ENCODE data around the gene TMEM183A.
A peak's percentile ranks its signal among the peaks of the same experiment; 100 is the strongest.

TMEM183A gene

DNA sequence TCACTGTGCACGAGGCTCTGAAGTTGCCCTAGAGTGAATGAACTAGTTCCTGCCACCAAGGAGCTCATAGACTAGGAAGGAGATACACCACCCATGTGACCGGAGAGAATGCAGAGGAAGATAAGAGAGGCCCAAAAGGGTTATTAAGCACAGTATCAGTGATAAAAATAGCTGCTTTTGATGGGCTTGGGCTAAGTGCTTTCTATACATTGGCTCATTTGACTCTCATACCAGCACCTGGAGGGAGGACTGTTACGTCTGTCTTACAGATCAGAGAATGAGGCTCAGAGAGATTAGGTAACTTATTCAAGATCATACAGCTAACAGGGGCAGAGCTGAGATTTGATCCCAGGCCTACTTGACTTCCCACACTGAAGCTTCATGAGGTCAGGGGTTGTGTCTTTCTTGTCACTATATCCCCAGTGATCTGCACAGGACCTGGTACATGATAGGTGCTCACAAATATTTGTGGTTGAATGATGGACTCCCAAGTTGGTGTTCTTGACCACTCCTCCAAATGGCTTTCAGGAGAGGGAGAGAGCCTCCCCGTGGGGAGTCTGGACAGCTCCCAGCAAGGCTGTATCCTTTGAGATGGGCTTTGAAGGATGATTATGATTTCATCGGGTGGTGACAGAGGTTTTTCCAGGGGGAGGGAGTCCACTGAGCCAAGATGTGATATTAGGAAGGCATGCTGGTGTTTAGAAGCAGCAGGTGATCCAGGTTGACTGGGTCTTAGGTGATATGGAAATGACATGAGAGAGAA, 33.5 kb downstream of the TMEM183A start:
- no peak overlapping the region for H3K4me3 ChIP-seq
- peaks cover 0 to 3% of the 10 kb centered on the region in 2 donors for H3K27me3 ChIP-seq
- no peaks in the 10 kb centered on the region for H3K36me3 ChIP-seq
- peaks cover 0 to 26% (median 17%) of the 10 kb centered on the region in 4 donors for H3K4me1 ChIP-seq
- intact Hi-C loops (cut with DNase I; ENCODE audit: low total_unique reads) = loop anchor here (2.0 to 5.0 kb wide), 2 partner anchors 72 to 176 kb away; no protein-coding TSS in a partner anchor
- no peaks in the 10 kb centered on the region for H3K9me3 ChIP-seq
- TF ChIP-seq, protein P1, sequence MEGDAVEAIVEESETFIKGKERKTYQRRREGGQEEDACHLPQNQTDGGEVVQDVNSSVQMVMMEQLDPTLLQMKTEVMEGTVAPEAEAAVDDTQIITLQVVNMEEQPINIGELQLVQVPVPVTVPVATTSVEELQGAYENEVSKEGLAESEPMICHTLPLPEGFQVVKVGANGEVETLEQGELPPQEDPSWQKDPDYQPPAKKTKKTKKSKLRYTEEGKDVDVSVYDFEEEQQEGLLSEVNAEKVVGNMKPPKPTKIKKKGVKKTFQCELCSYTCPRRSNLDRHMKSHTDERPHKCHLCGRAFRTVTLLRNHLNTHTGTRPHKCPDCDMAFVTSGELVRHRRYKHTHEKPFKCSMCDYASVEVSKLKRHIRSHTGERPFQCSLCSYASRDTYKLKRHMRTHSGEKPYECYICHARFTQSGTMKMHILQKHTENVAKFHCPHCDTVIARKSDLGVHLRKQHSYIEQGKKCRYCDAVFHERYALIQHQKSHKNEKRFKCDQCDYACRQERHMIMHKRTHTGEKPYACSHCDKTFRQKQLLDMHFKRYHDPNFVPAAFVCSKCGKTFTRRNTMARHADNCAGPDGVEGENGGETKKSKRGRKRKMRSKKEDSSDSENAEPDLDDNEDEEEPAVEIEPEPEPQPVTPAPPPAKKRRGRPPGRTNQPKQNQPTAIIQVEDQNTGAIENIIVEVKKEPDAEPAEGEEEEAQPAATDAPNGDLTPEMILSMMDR (IDR thresholded peaks at IDR 0.05) = no peak
- peak in 1 of 2 donors; percentile 13 for DNase-seq
- H3K27ac ChIP-seq = no peak overlapping the region

DNA sequence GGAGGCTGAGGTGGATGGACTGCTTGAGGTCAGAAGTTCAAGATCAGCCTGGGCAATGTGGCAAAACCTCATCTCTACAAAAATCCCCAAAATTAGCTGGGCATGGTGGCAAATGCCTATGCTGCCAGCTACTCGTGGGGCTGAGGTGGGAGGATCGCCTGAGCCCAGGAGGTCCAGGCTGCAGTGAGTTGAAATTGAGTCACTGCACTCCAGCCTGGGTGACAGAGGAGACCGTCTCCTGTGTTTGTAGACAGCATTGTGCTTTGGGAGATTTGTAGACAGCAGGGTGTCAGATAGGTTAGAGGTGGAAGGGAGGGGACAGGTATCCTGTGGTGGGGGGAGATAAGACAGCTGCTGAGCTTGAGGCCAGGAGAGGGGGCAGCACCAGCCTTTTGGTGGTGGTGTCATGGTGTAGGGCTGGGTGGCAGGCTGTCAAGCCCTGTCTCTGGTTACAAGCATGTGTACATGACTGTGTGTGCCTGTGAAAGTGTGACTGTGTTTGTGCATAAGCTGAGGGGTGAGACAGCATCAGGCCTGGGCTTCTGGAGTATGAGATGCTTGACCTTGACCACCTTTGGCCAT, 34.3 kb downstream of the TMEM183A start:
- DNase-seq = peak in 1 of 2 donors; percentile 28
- peaks cover 0 to 5% (median 0%) of the 10 kb centered on the region in 3 donors for H3K36me3 ChIP-seq
- H3K9me3 ChIP-seq = no peaks in the 10 kb centered on the region
- peaks cover 0 to 3% of the 10 kb centered on the region in 2 donors for H3K27me3 ChIP-seq
- TF ChIP-seq, protein P1 (IDR thresholded peaks at IDR 0.05) = no peak
- intact Hi-C loops (cut with DNase I; ENCODE audit: low total_unique reads) = loop anchor here (2.0 to 5.0 kb wide), 2 partner anchors 71 to 175 kb away; no protein-coding TSS in a partner anchor
- no peak overlapping the region for H3K4me3 ChIP-seq
- no peak overlapping the region for H3K27ac ChIP-seq
- H3K4me1 ChIP-seq = peaks cover 0 to 26% (median 17%) of the 10 kb centered on the region in 4 donors

DNA sequence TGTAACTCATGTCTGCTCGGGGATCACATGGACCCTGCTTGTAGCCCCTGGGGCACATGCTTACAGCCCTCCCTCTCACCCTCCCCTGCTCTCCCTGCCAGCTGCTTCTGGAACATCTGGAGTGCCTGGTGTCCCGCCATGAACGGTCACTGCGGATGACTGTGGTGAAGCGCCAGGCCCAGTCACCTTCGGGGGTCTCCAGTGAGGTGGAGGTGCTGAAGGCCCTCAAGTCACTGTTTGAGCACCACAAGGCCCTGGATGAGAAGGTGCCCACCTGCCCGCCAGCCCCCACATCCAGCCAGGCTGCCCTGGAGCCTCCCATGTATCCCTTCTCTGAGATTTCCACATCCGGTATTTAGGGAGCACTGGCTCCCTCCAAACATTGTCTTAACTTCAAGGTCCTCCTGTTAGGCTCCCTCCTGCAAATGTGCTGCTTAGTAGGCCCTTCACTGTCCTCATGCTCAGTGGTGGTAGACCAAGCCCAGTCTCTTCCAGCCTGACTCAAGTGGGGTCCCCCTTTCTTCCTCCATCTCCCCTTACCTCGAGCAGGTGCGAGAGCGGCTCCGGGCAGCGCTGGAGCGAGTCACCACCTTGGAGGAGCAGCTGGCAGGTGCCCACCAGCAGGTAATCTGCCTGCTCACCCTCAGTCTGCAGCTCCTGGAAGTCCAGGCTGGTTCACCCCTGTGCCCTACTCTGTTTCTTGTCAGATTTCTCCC, 36.8 kb downstream of the TMEM183A start:
- H3K27me3 ChIP-seq = peaks cover 0 to 3% of the 10 kb centered on the region in 2 donors
- H3K27ac ChIP-seq = no peak overlapping the region
- TF ChIP-seq, protein P1 (IDR thresholded peaks at IDR 0.05) = no peak
- peak in 1 of 2 donors; percentile 45 for DNase-seq
- peaks cover 0 to 6% (median 1%) of the 10 kb centered on the region in 4 donors for H3K4me1 ChIP-seq
- H3K4me3 ChIP-seq = no peak overlapping the region
- no peaks in the 10 kb centered on the region for H3K9me3 ChIP-seq
- intact Hi-C loops (cut with DNase I; ENCODE audit: low total_unique reads) = loop anchor here (5.0 kb wide), 1 partner anchor 68 kb away; no protein-coding TSS in a partner anchor
- peaks cover 0 to 10% (median 5%) of the 10 kb centered on the region in 3 donors for H3K36me3 ChIP-seq

DNA sequence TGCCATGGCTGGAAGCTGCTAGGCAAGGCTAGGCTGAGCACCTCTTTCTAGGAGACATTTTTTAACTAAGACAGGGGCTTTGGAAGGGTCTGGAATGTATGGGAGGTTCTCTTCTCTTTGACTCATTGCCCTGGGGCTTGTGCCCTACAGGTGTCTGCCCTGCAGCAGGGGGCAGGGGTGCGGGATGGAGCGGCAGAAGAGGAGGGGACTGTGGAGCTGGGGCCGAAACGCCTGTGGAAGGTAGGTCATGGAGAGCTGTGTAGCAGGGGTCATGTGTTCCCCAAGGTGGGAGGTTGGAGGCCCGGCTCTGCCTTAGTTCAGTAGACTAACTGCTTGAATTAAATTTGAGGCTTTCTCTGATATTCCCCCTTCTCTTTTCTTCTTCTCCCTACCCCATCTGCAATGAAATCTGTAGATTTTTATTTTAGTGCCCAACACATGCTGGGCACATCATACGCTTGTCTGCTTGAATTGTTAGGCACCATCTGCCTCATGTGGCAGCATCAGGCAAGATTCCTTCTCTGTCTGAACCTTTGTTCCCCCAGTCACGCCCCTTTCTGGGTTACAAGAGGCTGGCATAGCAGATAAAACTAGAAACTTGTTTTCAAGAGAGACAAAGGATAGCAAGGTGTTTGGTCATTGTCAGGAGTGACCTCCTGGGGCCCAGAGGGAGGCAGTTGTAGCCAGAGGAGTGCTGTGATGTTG, 37.5 kb downstream of the TMEM183A start:
- intact Hi-C loops (cut with DNase I; ENCODE audit: low total_unique reads) = loop anchor here (5.0 kb wide), 1 partner anchor 68 kb away; no protein-coding TSS in a partner anchor

More for the DNA sequence above, 37.5 kb downstream of the TMEM183A start:
- H3K4me1 ChIP-seq = no peaks in the 10 kb centered on the region
- H3K4me3 ChIP-seq = no peak overlapping the region
- peak in 1 of 2 donors; percentile 42 for DNase-seq
- peaks cover 0 to 3% of the 10 kb centered on the region in 2 donors for H3K27me3 ChIP-seq
- H3K27ac ChIP-seq = no peak overlapping the region
- H3K9me3 ChIP-seq = no peaks in the 10 kb centered on the region
- peaks cover 0 to 10% (median 5%) of the 10 kb centered on the region in 3 donors for H3K36me3 ChIP-seq
- TF ChIP-seq, protein P1 (IDR thresholded peaks at IDR 0.05) = no peak

All from tibial artery (tissue), 4 donors.